Measurements from ENCODE around the gene MDH2. TPM values are rescaled to one million over a fixed set of nuclear protein-coding genes. Genes with fewer than 3 reads are reported as not detected.
"Not testable (repeated sequence)": the region's sequence is repeated elsewhere in the genome, so short reads cannot be mapped to it uniquely, and the experiment has no call there.

The MDH2 gene
- total RNA-seq, 1 donor from 2014 or later = 17.1 TPM

DNA sequence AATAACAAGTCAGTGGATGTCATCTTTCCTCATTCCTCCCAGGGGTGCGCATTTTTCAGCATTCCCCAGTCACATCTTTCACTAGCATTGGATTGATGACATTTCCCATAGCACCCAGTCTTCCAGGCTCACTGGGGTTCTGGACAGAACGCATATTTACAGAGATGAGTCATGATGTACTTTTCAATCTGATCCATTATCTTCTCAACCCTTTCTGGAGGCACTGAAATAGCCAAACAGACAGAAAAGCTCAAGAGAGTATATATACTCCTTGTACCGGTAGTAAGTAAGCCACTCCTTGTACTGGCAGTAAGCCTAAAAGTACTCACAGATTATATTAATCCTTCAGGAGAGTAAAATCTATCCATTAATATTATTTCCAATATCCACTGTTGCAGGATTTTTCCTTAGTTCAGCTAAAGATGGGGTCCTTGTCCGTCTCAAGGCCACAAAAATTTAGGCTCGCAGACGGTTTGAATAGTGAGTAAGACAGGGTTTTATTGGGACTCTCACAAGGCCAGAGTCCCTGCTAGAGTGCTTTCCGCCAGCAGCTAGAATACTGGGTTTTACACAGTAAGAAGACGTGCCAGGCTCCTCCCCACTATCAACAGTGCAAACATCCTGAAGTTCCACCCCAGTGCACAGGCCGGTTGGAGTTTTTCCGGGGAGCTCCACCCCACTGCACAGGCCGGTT lies 60.8 kb downstream of the MDH2 start:
- peak; percentile 64 for DNase-seq (ENCODE audit: low spot score)

DNA sequence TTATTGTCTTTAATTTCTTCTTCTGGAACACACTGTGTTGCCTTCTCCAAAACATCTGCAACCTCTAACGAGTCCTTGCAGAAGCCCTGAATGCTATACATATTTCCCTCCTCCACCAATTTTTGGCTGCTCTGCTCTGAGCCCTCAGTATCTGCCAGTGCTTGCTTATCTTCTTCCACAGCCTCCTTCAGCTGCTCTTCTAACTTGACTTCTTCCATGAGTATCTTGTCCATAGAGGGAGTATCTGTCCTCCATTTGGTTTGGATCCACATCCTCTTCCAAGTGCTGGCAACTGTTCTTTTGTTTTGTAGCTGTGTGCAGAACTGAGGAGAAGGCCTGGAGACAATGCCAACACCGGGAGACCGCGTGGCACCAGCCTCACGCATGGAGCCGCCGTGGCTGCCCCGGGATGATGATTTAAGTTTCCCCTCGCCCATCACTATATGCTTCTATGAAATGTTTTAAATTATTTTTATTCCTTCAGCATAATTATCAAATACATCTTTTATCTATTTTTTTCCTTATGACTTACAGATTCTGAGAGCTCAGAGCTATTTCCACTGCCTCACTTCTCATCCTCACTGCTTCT lies 65.2 kb downstream of the MDH2 start:
- not testable (repeated sequence) for DNase-seq (ENCODE audit: low spot score)

DNA sequence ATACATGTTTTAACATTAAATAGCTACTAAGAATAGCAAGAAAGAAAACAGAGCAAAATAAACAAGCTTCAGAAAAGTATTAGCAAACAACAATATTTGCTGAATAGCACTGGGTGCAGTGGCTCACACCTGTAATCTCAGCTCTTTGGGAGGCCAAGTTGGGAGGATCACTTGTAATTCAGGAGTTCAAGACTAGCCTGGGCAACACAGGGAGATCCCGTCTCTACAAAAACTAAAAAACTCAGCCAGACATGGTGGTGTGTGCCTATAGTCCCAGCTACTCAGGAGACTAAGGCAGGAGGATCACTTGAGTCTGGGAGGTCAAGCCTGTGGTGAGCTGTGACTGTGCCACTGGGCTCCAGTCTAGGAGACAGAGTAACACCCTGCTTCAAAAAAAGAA lies 66.8 kb downstream of the MDH2 start:
- not testable (repeated sequence) for DNase-seq (ENCODE audit: low spot score)

Other genes with a start within 250 kb of the MDH2 start
- gene CCL24, start 234.3 kb upstream of the MDH2 start, total RNA-seq (ENCODE audit: insufficient read depth, low replicate concordance) = not detected
- 4.8 TPM for gene RHBDD2, start 169.1 kb upstream of the MDH2 start, total RNA-seq (ENCODE audit: insufficient read depth, low replicate concordance)
- 71.5 TPM for gene POR, start 133.0 kb upstream of the MDH2 start, total RNA-seq (ENCODE audit: insufficient read depth, low replicate concordance)
- 33.2 TPM for gene TMEM120A, start 53.5 kb upstream of the MDH2 start, total RNA-seq (ENCODE audit: insufficient read depth, low replicate concordance)
- 14.2 TPM for gene STYXL1, start 106 bp upstream of the MDH2 start, total RNA-seq (ENCODE audit: insufficient read depth, low replicate concordance)
- gene SRRM3, start 153.8 kb downstream of the MDH2 start, total RNA-seq (ENCODE audit: insufficient read depth, low replicate concordance) = 3.1 TPM

Data from umbilical cord (tissue), 2 donors.